Measurements from ENCODE around the gene TIMM10. TPM values are rescaled to one million over a fixed set of nuclear protein-coding genes. Genes with fewer than 3 reads are reported as not detected.

Gene TIMM10
- total RNA-seq, 2 donors from 2014 or later, result 86.8 to 90.1 TPM

- Mint-ChIP-seq H3K36me3 (peaks cover 6 to 8% of the 10 kb centered on the region in 2 donors), H3K9me3 (no peaks in the 10 kb centered on the region), H3K27ac (no peak overlapping the region)
- DNase-seq (ENCODE audit: low spot score in 2 of 2) (no peak), ATAC-seq (no peak)
Observed at GRCh38 chr11:57481915-57482781, 48.4 kb downstream of the TIMM10 start.

- H3K9me3 Mint-ChIP-seq, result no peaks in the 10 kb centered on the region
- H3K36me3 Mint-ChIP-seq, result peaks cover 6 to 8% of the 10 kb centered on the region in 2 donors
- H3K27ac Mint-ChIP-seq, result no peak overlapping the region
- DNase-seq (ENCODE audit: low spot score in 2 of 2), result no peak
- ATAC-seq, result no peak
Observed at GRCh38 chr11:57481315-57481714, 49.2 kb downstream of the TIMM10 start.

- DNase-seq (ENCODE audit: low spot score in 2 of 2) (peak in 1 of 2 donors; percentile 82), ATAC-seq (peak; percentile 50 to 65)
- H3K36me3 Mint-ChIP-seq, result peaks cover 6 to 8% of the 10 kb centered on the region in 2 donors
- H3K27ac Mint-ChIP-seq, result no peak overlapping the region
- H3K9me3 Mint-ChIP-seq, result no peaks in the 10 kb centered on the region
Observed at GRCh38 chr11:57480409-57481137, 50.0 kb downstream of the TIMM10 start.

- no peak overlapping the region for H3K27ac Mint-ChIP-seq
- ATAC-seq (peak in 1 of 2 donors; percentile 11), DNase-seq (ENCODE audit: low spot score in 2 of 2) (no peak)
- peaks cover 4 to 6% of the 10 kb centered on the region in 2 donors for H3K36me3 Mint-ChIP-seq
- H3K9me3 Mint-ChIP-seq, result no peaks in the 10 kb centered on the region
Observed at GRCh38 chr11:57479911-57480310, 50.6 kb downstream of the TIMM10 start.

- no peak for DNase-seq (ENCODE audit: low spot score in 2 of 2)
- Mint-ChIP-seq H3K36me3 (no peaks in the 10 kb centered on the region), H3K27ac (no peak overlapping the region), H3K9me3 (no peaks in the 10 kb centered on the region)
- ATAC-seq, result no peak
Observed at GRCh38 chr11:57479021-57479663, 51.4 kb downstream of the TIMM10 start.

Other genes starting within 250 kb of the TIMM10 start
- 10 to 100 TPM in 1 of 2 donors, 1 to 10 TPM in 1; 5.6 to 17.7 TPM for gene TNKS1BP1, start 205.8 kb downstream of the TIMM10 start, total RNA-seq
- gene SSRP1, start 194.9 kb downstream of the TIMM10 start, total RNA-seq, result 100 to 1,000 TPM in 1 of 2 donors, 10 to 100 TPM in 1; 59.9 to 250 TPM
- gene P2RX3, start 192.4 kb downstream of the TIMM10 start, total RNA-seq, result not detected
- gene PRG3, start 149.6 kb downstream of the TIMM10 start, total RNA-seq, result not detected
- gene PRG2, start 140.1 kb downstream of the TIMM10 start, total RNA-seq, result 1 to 10 TPM in 1 of 2 donors, under 1 TPM in 1; 0.97 to 2.4 TPM
- 100 to 1,000 TPM in 1 of 2 donors, 10 to 100 TPM in 1; 68.9 to 247 TPM for gene SLC43A3, start 103.6 kb downstream of the TIMM10 start, total RNA-seq
- gene RTN4RL2, start 70.2 kb downstream of the TIMM10 start, total RNA-seq, result 1 to 10 TPM in 1 of 2 donors, not detected in 1; 1.4 TPM
- 10 to 100 TPM; 11.4 to 26.0 TPM for gene SLC43A1, start 15.1 kb downstream of the TIMM10 start, total RNA-seq
- not detected for gene SMTNL1, start 6.8 kb upstream of the TIMM10 start, total RNA-seq
- gene UBE2L6, start 36.9 kb upstream of the TIMM10 start, total RNA-seq, result 100 to 1,000 TPM; 122 to 188 TPM
- gene SERPING1, start 66.9 kb upstream of the TIMM10 start, total RNA-seq, result 1 to 10 TPM in 1 of 2 donors, not detected in 1; 1.6 TPM
- 1 to 10 TPM in 1 of 2 donors, not detected in 1; 1.4 TPM for gene YPEL4, start 119.2 kb upstream of the TIMM10 start, total RNA-seq
- gene CLP1, start 127.0 kb upstream of the TIMM10 start, total RNA-seq, result 10 to 100 TPM; 15.5 to 23.5 TPM
- gene ZDHHC5, start 137.4 kb upstream of the TIMM10 start, total RNA-seq, result 10 to 100 TPM; 49.5 to 59.6 TPM
- gene MED19, start 181.5 kb upstream of the TIMM10 start, total RNA-seq, result 10 to 100 TPM; 10.6 to 11.2 TPM
- gene TMX2, start 181.8 kb upstream of the TIMM10 start, total RNA-seq, result 10 to 100 TPM; 51.1 to 52.7 TPM
- 100 to 1,000 TPM; 156 to 237 TPM for gene SELENOH, start 210.7 kb upstream of the TIMM10 start, total RNA-seq
- not detected for gene BTBD18, start 221.1 kb upstream of the TIMM10 start, total RNA-seq
- 10 to 100 TPM; 10.4 to 19.7 TPM for gene CTNND1, start 231.0 kb upstream of the TIMM10 start, total RNA-seq

Data from activated naive CD4-positive, alpha-beta T cell treated with anti-CD3 and anti-CD28 coated beads, Interleukin-2, amount 50 U/mL, for 72 hours (primary cell).